SKM-1 treated with dmso at 0.1 percent for 144 hours (cell line): Measurements from ENCODE around the gene C19orf81.

Experiments used
- DNase-seq: peaks from one replicate; lab custom pipeline; 2025; ENCODE audit not compliant: unreplicated experiment; lab: John Stamatoyannopoulos, UW

Gene C19orf81

GRCh38 chr19:50708179-50708879 lies 59.1 kb downstream of the C19orf81 start:
- DNase-seq: no peak
